NCI-H146 treated with DMSO at 0.1 percent for 48 hours (cell line): ENCODE results near the gene EML1.

Experiments used
- DNase-seq: peaks from one replicate; lab custom pipeline; 2025; ENCODE audit not compliant: unreplicated experiment; lab: John Stamatoyannopoulos, UW

Gene EML1

DNA sequence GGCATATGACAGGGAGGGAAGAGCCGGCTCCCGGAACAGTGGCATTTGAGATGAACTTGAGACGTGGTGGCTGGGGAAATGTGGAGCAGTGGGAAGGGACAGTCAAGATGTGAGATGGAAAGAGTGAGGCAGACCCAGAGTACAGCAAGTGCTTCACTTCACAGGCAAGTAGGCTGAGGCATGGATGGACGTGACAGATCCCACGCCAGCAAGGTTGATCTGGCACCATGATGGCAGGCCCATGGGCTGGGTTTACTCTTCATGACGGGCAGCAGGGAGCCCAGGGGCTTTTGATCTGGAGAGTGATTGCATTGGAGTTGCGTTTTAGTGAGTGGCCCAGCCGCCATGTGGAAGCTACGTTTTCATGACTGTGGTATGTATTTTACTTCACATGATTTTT is 17.9 kb upstream of the EML1 start:
- DNase-seq = no peak

- no peak for DNase-seq
These were observed 15.3 kb upstream of the EML1 start for GRCh38 chr14:99777951-99778350.

GRCh38 chr14:99779751-99780150 is 13.5 kb upstream of the EML1 start:
- no peak for DNase-seq

GRCh38 chr14:99780690-99781089 is 12.5 kb upstream of the EML1 start:
- no peak for DNase-seq

- DNase-seq = no peak
These were observed 12.1 kb upstream of the EML1 start for GRCh38 chr14:99781091-99781490.

GRCh38 chr14:99781853-99782610 is 11.2 kb upstream of the EML1 start:
- no peak for DNase-seq

DNA sequence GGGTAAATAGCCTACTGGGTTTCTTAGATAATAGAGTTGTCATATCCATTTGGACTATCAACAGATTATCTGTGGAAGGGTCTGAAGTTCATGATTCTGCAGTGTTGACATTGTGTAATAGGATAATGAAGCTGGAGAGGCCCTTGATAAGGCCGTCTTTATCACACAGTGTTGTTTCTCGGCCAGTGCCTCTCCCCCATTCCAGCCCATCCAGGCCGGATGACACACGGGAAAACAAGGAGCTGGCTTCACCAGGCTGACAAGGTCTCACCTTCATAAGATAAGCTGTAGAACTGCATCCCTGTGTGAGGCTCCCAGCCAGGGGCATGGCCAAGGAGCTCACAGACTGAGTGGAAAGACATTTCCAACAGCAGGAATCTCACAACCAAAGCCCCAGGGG is 8.7 kb upstream of the EML1 start:
- DNase-seq = no peak

DNA sequence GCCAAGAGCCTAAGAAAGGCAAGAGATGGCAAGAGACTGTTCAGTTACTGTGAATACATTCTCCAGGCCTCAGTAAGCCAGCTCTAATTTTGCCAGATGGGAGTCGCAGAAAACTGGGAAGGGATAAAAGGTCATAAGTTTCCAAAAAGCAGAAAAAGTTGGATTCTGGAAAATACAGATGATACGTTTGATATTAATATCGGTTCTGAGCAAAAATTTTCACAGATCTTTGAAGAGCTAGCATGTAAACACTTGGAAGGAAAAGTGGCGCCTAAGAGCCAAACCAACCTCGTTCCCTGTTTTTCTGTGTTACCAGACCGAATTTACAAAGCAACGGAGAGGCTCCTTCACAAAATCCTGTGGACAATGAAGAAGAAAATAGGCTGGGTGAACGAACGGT is 7.8 kb upstream of the EML1 start:
- DNase-seq = no peak

DNA sequence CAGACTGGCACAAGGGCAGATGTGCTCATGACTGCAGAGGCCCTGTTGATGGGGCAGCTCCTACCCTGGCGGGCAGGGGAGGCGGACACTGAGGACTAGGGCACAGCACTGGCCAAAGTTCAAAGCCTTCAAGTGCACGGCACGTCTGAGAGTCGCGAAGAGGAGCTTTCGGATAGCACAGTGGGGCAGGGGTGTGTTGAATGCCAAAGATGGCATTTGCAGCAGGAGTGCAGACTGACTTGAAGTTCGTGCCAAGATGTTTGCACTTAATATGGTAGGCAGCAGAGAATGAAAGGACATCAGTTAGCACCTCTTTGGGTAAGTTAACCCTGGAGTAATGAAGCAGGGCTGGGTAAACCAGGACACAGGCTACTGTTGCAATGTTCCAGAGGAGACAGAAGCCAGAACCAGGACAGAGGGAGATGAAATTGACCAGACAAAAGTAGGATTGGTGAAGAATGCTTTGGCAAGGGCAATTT is 6.7 kb upstream of the EML1 start:
- DNase-seq = no peak

DNA sequence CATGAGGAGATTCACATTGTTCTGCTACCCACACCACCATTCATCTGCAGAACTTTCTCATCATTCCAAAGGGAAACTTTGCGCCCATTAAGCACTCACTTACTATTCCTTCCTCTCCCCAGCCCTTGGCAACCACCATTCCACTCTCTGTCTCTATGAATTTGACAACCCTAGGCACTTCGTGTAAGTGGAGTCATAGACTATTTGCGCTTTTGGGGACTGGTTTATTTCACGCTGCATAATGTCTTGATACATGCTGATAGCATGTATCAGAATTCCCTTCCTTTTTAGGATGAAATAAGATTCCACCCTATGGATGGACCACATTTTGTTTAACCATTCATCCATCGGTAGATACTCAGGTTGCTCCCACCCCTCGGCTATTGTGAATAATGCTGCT is 4.5 kb upstream of the EML1 start:
- no peak for DNase-seq

GRCh38 chr14:99789581-99789980 is 3.6 kb upstream of the EML1 start:
- no peak for DNase-seq

GRCh38 chr14:99790201-99790977 is 2.8 kb upstream of the EML1 start:
- no peak for DNase-seq

DNA sequence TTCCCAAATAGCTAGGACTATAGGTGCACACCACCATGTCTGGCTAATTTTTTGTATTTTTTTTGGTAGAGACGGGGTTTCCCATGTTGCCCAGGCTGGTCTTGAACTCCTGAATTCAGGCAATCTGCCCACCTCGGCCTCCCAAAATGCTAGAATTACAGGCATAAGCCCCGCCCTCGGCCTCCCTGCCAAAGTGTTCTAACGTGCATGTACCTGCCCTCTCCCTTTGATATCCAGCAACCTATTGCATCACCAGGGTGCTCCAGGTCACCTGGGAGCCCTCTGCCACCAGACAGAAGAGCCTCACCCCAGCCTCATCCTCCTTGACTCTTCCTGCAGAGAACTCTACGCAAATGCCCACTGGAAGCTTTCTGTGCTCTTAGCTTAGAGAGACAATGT is 2.2 kb upstream of the EML1 start:
- no peak for DNase-seq

- no peak for DNase-seq
These were observed 1.6 kb upstream of the EML1 start for GRCh38 chr14:99791476-99792209.

- no peak for DNase-seq
These were observed 1.0 kb upstream of the EML1 start for GRCh38 chr14:99792210-99792535.

DNA sequence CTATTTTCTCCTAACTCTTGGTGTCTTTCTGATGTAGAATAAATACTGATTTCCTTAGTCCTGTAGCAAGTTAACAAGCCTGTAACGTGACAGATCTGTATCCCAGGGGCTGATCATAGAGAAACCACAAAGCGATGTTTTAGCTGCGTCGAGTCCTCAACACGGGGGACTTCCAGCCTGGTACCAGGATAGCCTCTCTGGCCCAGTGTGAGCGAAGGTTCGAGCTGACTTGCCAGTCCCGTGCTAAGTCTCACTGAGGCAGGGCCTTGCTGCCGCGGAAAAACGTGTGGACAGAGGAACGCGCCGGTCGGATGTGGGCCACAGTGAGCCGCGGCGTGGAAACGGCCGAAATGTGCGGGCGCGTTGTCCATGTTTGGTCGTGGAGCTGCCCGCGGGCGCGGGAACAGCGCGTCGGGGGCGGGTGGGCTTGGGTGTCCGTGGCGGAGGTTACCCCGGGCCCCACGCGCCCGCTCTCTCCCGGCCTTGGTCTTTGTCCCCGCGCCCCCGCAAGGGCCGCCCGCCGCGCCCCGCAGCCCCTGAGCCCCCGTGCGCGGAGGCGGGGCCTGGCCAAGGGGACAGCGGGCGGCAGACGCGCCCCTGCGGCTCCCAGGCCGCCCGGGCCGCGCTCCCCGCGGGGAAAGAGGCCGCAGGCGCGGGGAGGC is 531 bp upstream of the EML1 start:
- DNase-seq = no peak

DNA sequence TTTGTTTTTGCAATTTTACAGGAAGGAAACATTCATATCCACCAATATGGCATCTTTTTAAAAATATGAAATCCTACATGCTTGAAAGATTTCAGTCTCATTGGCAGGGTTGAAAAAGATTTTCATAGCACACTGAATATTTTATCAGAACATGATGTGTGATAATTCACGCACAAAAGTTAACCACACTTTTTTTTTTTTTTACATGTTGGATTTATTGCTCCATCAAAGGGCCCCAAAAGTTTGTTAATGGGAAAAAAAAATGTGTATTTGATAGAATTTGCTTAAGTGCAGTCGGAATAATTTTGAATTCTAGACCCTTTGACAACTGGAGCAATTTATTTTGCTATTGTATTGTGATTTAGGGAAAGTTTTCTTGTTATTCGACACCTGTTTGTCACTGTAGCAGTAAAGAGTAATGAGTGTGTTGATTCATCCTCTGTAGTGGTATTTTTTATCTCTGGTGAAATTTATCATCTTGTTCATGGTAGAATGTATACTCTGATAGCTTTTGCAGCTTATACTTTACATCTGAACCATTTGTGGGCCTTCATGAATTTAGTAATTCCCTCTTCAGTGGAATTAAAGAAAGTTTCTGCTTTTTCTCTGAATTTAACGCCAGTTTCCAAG is 1.1 kb downstream of the EML1 start:
- DNase-seq = no peak

GRCh38 chr14:99795046-99795445 is 1.8 kb downstream of the EML1 start:
- no peak for DNase-seq

GRCh38 chr14:99797231-99797630 is 4.0 kb downstream of the EML1 start:
- no peak for DNase-seq

DNA sequence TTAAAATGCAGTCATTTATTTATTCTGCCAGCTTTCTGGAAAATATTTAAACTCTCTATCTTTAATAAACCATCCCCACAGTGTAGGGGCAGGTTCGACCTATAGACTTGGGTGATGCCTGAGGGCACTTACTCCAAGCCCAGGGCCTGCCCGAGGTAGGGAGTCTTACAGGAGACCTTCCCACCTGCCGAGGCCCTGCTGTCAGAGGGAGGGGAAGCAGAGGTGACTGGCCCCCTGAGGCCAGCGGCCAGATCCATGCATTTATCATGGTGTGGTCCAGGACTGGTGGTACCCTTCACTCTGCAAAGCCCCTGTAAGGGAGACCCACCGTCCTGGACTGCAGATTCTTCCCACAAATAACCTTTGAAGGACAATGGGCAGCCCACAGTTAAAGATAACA is 7.6 kb downstream of the EML1 start:
- no peak for DNase-seq
